GM19351 (cell line): Measurements from ENCODE around the gene GLIPR1L2.
"Not testable (repeated sequence)": the region's sequence is repeated elsewhere in the genome, so short reads cannot be mapped to it uniquely, and the experiment has no call there.

Source experiments
- ATAC-seq: cut with Tn5 transposase; IDR thresholded peaks from one replicate; pipeline ENCODE4 v1.9.1; 2021; ENCODE audit warnings: mild to moderate bottlenecking, moderate library complexity; ENCODE audit not compliant: unreplicated experiment

Gene GLIPR1L2

DNA sequence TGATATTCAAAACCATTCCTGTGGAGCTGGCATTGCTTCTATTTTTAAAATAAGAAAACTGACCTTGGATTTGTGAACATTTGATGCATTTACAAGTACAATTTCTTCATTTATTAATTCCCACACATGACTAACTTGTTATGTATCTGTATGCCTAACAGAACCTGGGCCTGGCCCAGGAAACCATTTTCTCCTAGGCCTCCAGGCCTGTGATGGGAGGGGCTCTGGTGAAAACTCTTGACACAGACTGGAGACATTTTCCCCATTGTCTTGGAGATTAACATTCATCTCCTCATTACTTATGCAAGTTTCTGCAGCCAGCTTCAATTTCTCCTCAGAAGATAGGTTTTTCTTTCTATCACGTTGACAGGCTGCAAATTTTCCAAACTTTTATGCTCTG lies 42.0 kb downstream of the GLIPR1L2 start:
- no peak for ATAC-seq

DNA sequence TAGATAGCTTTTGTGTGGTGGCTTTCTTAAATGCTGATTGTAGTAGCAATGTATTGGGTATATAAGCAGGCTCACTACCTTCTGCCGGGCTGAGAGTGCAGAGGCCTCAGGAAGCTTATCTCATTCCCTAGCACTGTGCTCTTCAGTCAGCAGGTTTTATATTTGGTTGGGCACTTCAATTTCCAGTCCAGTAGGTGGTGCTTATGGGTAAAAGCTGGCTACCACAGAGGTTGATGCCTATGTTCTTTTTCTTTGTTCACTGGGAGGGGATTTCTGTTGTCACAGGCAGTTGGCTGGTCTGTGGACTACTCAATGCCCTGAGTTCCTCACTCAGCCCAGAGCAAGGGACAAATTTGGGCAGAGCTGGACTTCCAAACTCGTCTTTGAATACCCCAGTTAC lies 46.7 kb downstream of the GLIPR1L2 start:
- peak; percentile 72 for ATAC-seq

- ATAC-seq = no peak
These were observed 47.3 kb downstream of the GLIPR1L2 start for GRCh38 chr12:75438059-75438754.

DNA sequence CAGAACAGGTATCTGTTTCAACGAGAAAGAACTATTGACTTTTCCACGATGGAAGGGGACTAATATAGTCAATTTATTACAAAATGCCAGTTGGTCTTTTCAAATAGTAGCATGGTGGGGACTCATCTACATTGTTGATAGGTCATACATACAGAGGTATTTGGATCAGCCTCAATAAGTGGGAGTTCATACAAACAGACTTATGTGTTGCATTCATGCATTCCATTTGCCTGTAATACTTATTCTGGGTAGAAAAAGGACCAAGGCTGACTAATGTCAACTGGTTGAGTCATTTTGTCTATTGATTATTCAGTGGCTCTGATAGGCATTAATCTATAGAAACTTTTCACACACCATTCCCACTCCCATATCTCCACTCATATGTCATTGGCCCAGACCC lies 48.2 kb downstream of the GLIPR1L2 start:
- ATAC-seq = no peak

DNA sequence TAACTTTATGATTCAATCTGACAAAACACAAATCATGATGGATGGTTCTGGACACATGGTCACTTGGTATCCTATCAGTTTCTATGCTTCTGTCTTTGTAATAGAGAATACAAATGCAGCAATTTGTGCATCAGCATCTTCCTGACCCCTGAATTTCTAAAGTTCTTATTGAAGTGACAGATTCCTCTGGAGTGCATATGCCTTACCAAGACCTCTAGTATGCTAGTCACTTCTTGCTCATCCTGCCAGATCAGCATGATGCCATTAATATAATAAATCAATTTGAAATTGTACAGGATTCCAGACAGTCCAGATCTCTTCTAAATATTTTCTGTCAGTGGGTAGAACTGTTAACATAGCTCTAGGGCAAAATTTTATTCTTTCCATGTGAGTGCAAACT lies 49.0 kb downstream of the GLIPR1L2 start:
- ATAC-seq = no peak

- not testable (repeated sequence) for ATAC-seq
These were observed 51.0 kb downstream of the GLIPR1L2 start for GRCh38 chr12:75441687-75442449.

- ATAC-seq = not testable (repeated sequence)
These were observed 51.6 kb downstream of the GLIPR1L2 start for GRCh38 chr12:75442454-75442853.

DNA sequence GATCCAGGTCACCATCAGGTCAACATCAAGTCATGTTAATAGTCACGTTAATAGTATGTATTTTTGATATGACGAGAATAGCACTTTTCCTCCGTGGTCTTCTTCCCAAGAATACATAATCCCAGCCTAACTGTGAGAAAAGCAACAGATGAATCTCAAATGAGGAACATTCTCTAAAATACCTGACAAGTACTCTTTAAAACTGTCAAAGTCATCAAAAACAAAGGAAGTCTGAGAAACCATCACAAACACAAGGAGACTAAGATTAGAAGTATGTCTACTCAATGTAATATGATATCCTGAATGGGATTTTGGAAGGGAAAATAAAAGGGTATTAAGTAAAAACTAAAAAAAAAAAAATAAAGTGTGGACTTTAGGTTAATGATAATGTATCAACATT lies 52.8 kb downstream of the GLIPR1L2 start:
- ATAC-seq = no peak

DNA sequence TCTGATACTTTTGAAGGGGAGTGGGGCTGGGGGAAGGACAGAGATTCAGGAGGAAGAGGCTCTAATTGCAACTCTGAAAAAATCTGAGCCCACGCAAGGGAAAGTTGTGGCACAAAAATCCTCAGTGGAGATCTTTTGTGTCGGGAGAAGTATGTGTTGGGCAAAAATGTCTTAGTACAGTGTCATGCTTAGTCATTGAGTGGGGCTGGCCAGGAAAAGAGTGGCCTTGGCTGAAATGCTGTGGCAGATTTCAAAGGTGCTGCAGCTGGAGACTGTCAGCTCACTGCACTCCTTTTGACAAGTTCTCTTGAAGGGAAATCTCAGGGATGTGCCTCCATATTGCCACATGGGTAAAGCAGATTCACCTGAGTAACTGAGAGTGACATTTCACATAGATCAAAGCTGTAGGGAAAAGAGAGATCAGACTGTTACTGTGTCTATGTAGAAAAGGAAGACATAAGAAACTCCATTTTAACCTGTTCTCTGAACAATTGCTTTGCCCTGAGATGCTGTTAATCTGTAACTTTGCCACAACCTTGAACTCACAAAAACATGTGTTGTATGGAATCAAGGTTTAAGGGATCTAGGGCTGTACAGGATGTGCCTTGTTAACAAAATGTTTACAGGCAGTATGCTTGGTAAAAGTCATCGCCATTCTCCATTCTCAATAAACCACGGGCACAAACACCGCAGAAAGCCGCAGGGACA lies 53.7 kb downstream of the GLIPR1L2 start:
- ATAC-seq = no peak

- not testable (repeated sequence) for ATAC-seq
These were observed 54.2 kb downstream of the GLIPR1L2 start for GRCh38 chr12:75445137-75445507.

GRCh38 chr12:75446857-75447256 lies 56.0 kb downstream of the GLIPR1L2 start:
- ATAC-seq = no peak

- no peak for ATAC-seq
These were observed 57.0 kb downstream of the GLIPR1L2 start for GRCh38 chr12:75447691-75448393.

DNA sequence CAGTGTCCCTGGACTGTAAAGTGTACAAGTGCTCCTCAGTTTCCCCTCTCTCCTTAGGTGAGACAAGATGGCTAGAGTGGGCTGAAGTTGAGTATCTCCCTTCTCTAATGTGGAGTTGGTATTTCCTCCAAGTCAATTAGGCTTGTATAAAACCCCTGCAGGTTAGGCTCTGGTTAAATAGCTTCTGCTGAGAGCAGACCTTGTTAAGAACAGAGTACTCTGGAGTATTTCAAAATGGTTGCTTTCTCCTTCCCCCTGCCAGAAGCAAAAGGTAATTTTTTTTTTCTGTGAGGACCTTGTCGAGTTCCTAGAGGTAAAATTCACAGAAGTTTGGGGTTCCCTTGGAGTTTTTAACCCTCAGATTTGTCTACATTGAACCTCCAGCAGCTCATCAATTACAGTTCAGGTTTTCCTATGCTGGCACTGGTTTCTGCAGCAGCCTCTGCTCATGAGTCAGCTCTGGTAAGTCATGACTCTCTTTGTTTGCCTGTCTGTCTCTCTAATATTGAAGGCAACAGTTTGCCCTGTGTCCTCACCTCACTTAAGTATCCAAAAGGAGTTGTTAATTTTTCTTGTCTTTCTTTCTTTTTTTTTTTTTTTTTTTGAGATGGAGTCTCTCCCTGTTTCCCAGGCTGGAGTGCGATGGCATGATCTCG lies 61.9 kb downstream of the GLIPR1L2 start:
- no peak for ATAC-seq

GRCh38 chr12:75455839-75456238 lies 65.0 kb downstream of the GLIPR1L2 start:
- no peak for ATAC-seq

GRCh38 chr12:75457191-75457590 lies 66.3 kb downstream of the GLIPR1L2 start:
- no peak for ATAC-seq

GRCh38 chr12:75457866-75458265 lies 67.0 kb downstream of the GLIPR1L2 start:
- ATAC-seq = not testable (repeated sequence)

- ATAC-seq = no peak
These were observed 68.9 kb downstream of the GLIPR1L2 start for GRCh38 chr12:75459755-75460154.

- ATAC-seq = no peak
These were observed 69.3 kb downstream of the GLIPR1L2 start for GRCh38 chr12:75460204-75460603.

GRCh38 chr12:75471902-75472890 lies 81.3 kb downstream of the GLIPR1L2 start:
- ATAC-seq = peak; percentile 80
